Vagina (tissue), 2 donors: Measurements from ENCODE around the gene PTRH1.

Experiments used
- CTCF ChIP-seq, 3 experiments: fragments of 450-650 bp in 2 of 3; fragments of 200-600 bp in 1 of 3; sonication (generic) in 1 of 3; IDR thresholded peaks; one replicate each; pipeline ENCODE4 v1.5.1; 2017 to 2019; ENCODE audit warnings: antibody characterized with exemption in 3 of 3, mild to moderate bottlenecking in 2 of 3, moderate library complexity in 2 of 3
- POLR2AphosphoS5 ChIP-seq, 2 donors: sonication (generic); formaldehyde crosslinking; IDR thresholded peaks; one replicate each; pipeline ENCODE4 v1.9.0; 2017; ENCODE audit warnings: antibody characterized with exemption in 2 of 2, mild to moderate bottlenecking in 2 of 2, low read depth in 1 of 2; ENCODE audit not compliant: insufficient read depth in 1 of 2

DNA sequence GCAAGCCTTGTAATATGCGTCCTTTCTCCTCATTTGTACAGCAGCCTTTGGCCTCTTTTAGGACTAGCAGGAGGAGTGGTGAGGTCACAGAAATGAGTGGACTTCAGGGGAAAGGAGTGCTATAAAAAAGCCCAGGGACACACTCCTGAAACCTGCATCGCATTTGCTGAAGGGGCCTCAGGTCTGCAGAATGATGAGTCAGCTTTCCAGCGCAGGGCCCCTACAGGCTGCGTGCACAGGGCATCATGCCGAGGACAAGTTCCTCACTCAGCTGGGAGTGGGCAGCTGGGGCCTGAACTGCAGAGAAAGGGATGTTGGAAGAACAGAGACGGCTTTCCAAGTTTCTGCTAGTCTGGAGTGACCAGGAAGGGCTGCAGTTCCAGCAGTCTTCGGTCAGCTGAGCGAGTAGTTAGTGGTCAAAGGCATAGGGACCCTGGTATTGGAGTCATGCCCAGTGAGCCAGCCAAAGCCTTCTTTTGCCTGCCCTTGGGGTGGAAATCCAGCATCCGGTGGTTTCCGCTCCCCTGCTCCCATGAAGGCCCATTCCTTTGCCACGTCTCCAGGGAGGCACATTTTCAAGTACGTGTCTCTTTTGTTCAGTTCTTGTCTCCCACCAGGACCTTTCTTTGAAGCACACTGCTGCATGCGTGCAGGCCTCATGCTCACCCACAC is 26.0 kb downstream of the PTRH1 start:
- TF ChIP-seq POLR2AphosphoS5 (IDR thresholded peaks at IDR 0.05; ENCODE audit: insufficient read depth in 1 of 2, low read depth in 1 of 2): no peak
- no peak for TF ChIP-seq CTCF (IDR thresholded peaks at IDR 0.05)
